Testis (tissue), 3 donors: ENCODE data around the gene CRELD1. TPM values are rescaled to one million over a fixed set of nuclear protein-coding genes. Genes with fewer than 3 reads are reported as not detected.

Experiments
- DNase-seq: peaks from one replicate; pipeline ENCODE4 v3.0.0-alpha.2; 2019
- H3K27ac ChIP-seq, 2 donors: fragments of 200-600 bp; sonication (generic); one replicate each; pipeline ENCODE4 v1.5.1; 2019
- H3K27me3 ChIP-seq: fragments of 200-600 bp; sonication (generic); one replicate; pipeline ENCODE4 v1.5.1; 2019
- H3K36me3 ChIP-seq: fragments of 200-600 bp; sonication (generic); one replicate; pipeline ENCODE4 v1.5.1; 2017; ENCODE audit warnings: low read depth; ENCODE audit errors: missing control alignments
- H3K4me1 ChIP-seq: fragments of 200-600 bp; sonication (generic); one replicate; pipeline ENCODE4 v1.5.1; 2019
- H3K4me3 ChIP-seq, 2 donors: fragments of 200-600 bp; sonication (generic); one replicate each; pipeline ENCODE4 v1.5.1; 2017 to 2019
- H3K9me3 ChIP-seq: fragments of 200-600 bp; sonication (generic); one replicate; pipeline ENCODE4 v1.5.1; 2017
- CTCF ChIP-seq, 3 experiments: fragments of 450-650 bp in 2 of 3; fragments of 200-600 bp in 1 of 3; sonication (generic) in 1 of 3; IDR thresholded peaks; one replicate each; pipeline ENCODE4 v1.5.1; 2016 to 2019; ENCODE audit warnings: antibody characterized with exemption in 3 of 3, mild to moderate bottlenecking in 2 of 3, moderate library complexity in 1 of 3
- POLR2A ChIP-seq: fragments of 450-650 bp; IDR thresholded peaks from one replicate; pipeline ENCODE4 v1.6.1; 2017; ENCODE audit warnings: antibody characterized with exemption, mild to moderate bottlenecking, moderate library complexity
- WGBS, 2 donors: methylation state at CpG; one replicate each; pipeline ENCODE4 v1.1.5; 2018; 5-methylcytosine and 5-hydroxymethylcytosine counted together
- intact Hi-C: fragments of 100-400 bp; cut with DNase I; formaldehyde crosslinking; loops from one replicate; pipeline ENCODE4 v1.15.1; 2023; ENCODE audit warnings: low total_unique reads
- polyA plus RNA-seq: library from polyadenylated mRNA; stranded (reverse); fragments of 350-450 nt; fragmentation: Illumina TruSeq; extraction: RNeasy Lipid Tissue Mini Kit (QIAGEN cat#74804); gene quantifications from one replicate; pipeline ENCODE4 v1.2.3, GENCODE V29; 2014; ENCODE audit warnings: low read depth, low replicate concordance; ENCODE audit not compliant: insufficient read depth
- total RNA-seq, 2 donors: library from RNA; depleted of rRNA; stranded (reverse); fragments of >200 nt; gene quantifications; one replicate each; pipeline ENCODE4 v1.2.3, GENCODE V29; 2016

The CRELD1 gene
- total and polyA plus RNA-seq, 3 donors from 2014 or later = 34.9 to 65.7 (median 37.1) TPM

- intact Hi-C loops = no loop called here
- Histone ChIP-seq H3K27me3 (no peaks in the 10 kb centered on the region), H3K4me3 (peak overlapping the region; percentile 61 to 64), H3K27ac (peak overlapping the region; percentile 52 to 81), H3K36me3 (no peaks in the 10 kb centered on the region), H3K9me3 (no peaks in the 10 kb centered on the region), H3K4me1 (peaks cover 24% of the 10 kb centered on the region)
- WGBS, 2 donors = 0 to 2% methylated on average over 11 to 30 of the region's 99 CpGs
- TF ChIP-seq POLR2A (no peak), CTCF (IDR thresholded peaks at IDR 0.05) (peak; percentile 28 to 39 (median 34))
- peak; percentile 76 for DNase-seq
These were observed 18.1 kb upstream of the CRELD1 start for GRCh38 chr3:9915254-9916141.

GRCh38 chr3:9916346-9916733 lies 17.3 kb upstream of the CRELD1 start:
- intact Hi-C loops = no loop called here
- H3K9me3 ChIP-seq = no peaks in the 10 kb centered on the region
- H3K27me3 ChIP-seq = no peaks in the 10 kb centered on the region
- H3K36me3 ChIP-seq = no peaks in the 10 kb centered on the region
- no peak for DNase-seq
- H3K27ac ChIP-seq = peak overlapping the region; percentile 52 to 81
- H3K4me3 ChIP-seq = peak overlapping the region in 1 of 2 donors; percentile 61
- peaks cover 24% of the 10 kb centered on the region for H3K4me1 ChIP-seq
- 35 to 52% methylated on average over 6 to 7 of the region's 7 CpGs for WGBS, 2 donors
- TF ChIP-seq POLR2A = no peak
- no peak for TF ChIP-seq CTCF (IDR thresholded peaks at IDR 0.05)

GRCh38 chr3:9916734-9917680 lies 16.6 kb upstream of the CRELD1 start, which contains the start of gene IL17RC:
IL17RC (plus strand) TSS chr3:9917098; CDS start chr3:9917316, 218 bp downstream.
- 13 to 42% methylated on average over 10 to 19 of the region's 19 CpGs for WGBS, 2 donors
- Histone ChIP-seq H3K4me1 (peaks cover 24% of the 10 kb centered on the region), H3K27me3 (no peaks in the 10 kb centered on the region), H3K4me3 (peak within 1 kb of the TSS; percentile 61 to 64), H3K9me3 (no peaks in the 10 kb centered on the region), H3K36me3 (no peaks in the 10 kb centered on the region), H3K27ac (peak within 1 kb of the TSS; percentile 52 to 81)
- DNase-seq = peak; percentile 88
- intact Hi-C loops = no loop called here
- TF ChIP-seq POLR2A (no peak), CTCF (IDR thresholded peaks at IDR 0.05) (no peak)

- H3K27me3 ChIP-seq = no peaks in the 10 kb centered on the region
- no peak for DNase-seq
- H3K9me3 ChIP-seq = no peaks in the 10 kb centered on the region
- peaks cover 24% of the 10 kb centered on the region for H3K4me1 ChIP-seq
- H3K27ac ChIP-seq = no peak overlapping the region
- intact Hi-C loops = no loop called here
- no peak for TF ChIP-seq POLR2A
- H3K36me3 ChIP-seq = no peaks in the 10 kb centered on the region
- WGBS, 2 donors = 20 to 87% methylated on average over 1 to 10 of the region's 10 CpGs
- no peak overlapping the region for H3K4me3 ChIP-seq
These were observed 15.8 kb upstream of the CRELD1 start for GRCh38 chr3:9917820-9918219.
